Measurements from ENCODE around the gene FAM13A. TPM values are rescaled to one million over a fixed set of nuclear protein-coding genes. Genes with fewer than 3 reads are reported as not detected.

The FAM13A gene
- total RNA-seq, 1 donor from 2014 or later, result 16.9 TPM

DNA sequence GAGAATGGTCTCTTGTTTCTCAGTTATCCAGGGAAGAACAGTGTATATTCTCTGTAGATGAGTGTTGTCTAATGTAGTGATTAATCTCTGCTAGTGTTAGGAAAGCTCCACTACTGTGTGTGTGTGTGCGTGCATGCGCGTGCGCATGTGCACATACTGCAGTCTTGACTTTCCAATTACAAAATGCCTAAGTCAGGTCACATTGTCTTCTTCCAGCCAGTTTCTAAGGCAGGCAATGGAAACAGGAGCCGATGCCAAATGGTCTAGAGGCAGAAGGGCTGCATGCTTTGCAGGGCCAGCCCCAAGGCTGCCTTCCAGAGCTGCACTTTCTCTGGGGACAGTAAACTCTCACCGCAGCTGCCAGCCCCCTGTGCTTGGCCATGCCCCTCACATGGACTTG lies 328.8 kb downstream of the FAM13A start:
- Histone ChIP-seq H3K27ac (replicated peaks) (peak overlapping the region; percentile 61), H3K36me3 (peaks cover 84% of the 10 kb centered on the region), H3K4me1 (peaks cover 44% of the 10 kb centered on the region), H3K4me3 (no peak overlapping the region), H3K27me3 (ENCODE audit: low read depth) (no peaks in the 10 kb centered on the region), H3K9me3 (replicated peaks) (no peaks in the 10 kb centered on the region)
- intact Hi-C loops (cut with micrococcal nuclease), result no loop called here
- TF ChIP-seq, protein P1, sequence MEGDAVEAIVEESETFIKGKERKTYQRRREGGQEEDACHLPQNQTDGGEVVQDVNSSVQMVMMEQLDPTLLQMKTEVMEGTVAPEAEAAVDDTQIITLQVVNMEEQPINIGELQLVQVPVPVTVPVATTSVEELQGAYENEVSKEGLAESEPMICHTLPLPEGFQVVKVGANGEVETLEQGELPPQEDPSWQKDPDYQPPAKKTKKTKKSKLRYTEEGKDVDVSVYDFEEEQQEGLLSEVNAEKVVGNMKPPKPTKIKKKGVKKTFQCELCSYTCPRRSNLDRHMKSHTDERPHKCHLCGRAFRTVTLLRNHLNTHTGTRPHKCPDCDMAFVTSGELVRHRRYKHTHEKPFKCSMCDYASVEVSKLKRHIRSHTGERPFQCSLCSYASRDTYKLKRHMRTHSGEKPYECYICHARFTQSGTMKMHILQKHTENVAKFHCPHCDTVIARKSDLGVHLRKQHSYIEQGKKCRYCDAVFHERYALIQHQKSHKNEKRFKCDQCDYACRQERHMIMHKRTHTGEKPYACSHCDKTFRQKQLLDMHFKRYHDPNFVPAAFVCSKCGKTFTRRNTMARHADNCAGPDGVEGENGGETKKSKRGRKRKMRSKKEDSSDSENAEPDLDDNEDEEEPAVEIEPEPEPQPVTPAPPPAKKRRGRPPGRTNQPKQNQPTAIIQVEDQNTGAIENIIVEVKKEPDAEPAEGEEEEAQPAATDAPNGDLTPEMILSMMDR (IDR thresholded peaks at IDR 0.05; ENCODE audit: borderline replicate concordance), result no peak
- DNase-seq, result no peak

DNA sequence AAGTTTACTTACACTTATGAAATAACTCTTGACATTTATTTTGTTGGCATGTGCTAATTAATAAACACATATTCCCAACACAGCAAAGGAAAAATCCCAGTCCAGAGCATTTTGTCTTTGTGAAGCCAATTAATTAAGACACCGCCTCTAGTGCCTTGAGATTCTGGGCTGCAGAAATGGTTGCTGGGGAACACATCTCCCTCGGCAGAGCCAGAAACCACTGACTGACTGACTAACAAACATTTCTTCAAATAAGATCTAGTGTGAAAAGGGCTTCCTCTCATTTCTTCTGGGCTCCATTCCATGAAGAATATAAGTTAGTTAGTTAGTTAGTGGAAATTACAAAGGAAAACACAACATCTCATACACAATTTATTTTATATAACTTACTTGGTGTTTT lies 331.0 kb downstream of the FAM13A start:
- intact Hi-C loops (cut with micrococcal nuclease), result no loop called here

DNA sequence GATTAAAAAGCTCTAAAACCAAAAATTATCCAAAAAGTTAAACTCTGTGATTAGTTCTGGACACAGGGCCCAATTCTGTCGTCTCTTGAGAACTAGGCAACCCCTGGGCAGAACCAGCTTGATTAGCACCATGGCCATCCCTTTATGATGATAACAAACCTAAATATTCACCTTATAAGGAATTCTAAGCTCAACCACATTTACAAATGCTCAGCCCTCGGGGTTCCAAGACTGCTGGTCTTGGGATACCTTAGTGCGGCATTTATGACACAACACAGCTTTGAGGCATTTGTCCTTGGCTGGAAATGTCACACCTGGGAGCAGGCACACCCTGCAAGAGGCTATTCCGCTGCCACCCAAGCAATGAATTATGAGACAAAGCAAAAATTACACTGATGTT lies 331.8 kb downstream of the FAM13A start:
- peak overlapping the region; percentile 47 for H3K27ac ChIP-seq (replicated peaks)
- no peaks in the 10 kb centered on the region for H3K27me3 ChIP-seq (ENCODE audit: low read depth)
- H3K9me3 ChIP-seq (replicated peaks), result no peaks in the 10 kb centered on the region
- intact Hi-C loops (cut with micrococcal nuclease), result no loop called here
- H3K4me3 ChIP-seq, result no peak overlapping the region
- TF ChIP-seq, protein P1 (IDR thresholded peaks at IDR 0.05; ENCODE audit: borderline replicate concordance), result no peak
- peaks cover 64% of the 10 kb centered on the region for H3K36me3 ChIP-seq
- no peak for DNase-seq
- peaks cover 74% of the 10 kb centered on the region for H3K4me1 ChIP-seq

More for the DNA sequence above, 331.0 kb downstream of the FAM13A start:
- Histone ChIP-seq H3K4me1 (peaks cover 66% of the 10 kb centered on the region), H3K27ac (replicated peaks) (no peak overlapping the region), H3K36me3 (peaks cover 73% of the 10 kb centered on the region), H3K27me3 (ENCODE audit: low read depth) (no peaks in the 10 kb centered on the region), H3K9me3 (replicated peaks) (no peaks in the 10 kb centered on the region), H3K4me3 (no peak overlapping the region)
- TF ChIP-seq, protein P1 (IDR thresholded peaks at IDR 0.05; ENCODE audit: borderline replicate concordance), result no peak
- DNase-seq, result no peak

DNA sequence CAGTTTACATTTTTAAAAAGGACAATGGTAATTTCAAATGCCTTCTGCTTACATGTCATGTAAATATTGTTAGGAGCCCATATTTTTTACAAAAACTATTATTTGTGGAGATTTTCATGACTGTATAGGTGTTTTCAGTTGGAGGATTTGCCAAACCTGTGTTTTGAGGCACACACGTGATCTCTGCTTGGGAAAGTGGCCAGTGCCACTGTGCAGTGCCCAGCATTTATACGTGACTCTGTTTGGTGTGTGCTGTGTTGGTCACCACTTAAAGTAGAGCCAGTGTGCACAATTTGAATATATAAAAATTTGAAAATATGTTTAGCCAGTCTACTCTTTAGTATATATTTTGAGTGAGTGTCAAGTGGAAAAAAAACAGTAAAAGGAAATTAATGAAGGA lies 332.6 kb downstream of the FAM13A start:
- DNase-seq, result no peak
- TF ChIP-seq, protein P1 (IDR thresholded peaks at IDR 0.05; ENCODE audit: borderline replicate concordance), result no peak
- H3K4me1 ChIP-seq, result peaks cover 76% of the 10 kb centered on the region
- H3K27me3 ChIP-seq (ENCODE audit: low read depth), result no peaks in the 10 kb centered on the region
- H3K9me3 ChIP-seq (replicated peaks), result no peaks in the 10 kb centered on the region
- H3K36me3 ChIP-seq, result peaks cover 57% of the 10 kb centered on the region
- intact Hi-C loops (cut with micrococcal nuclease), result no loop called here
- H3K27ac ChIP-seq (replicated peaks), result peak overlapping the region; percentile 47
- H3K4me3 ChIP-seq, result no peak overlapping the region

DNA sequence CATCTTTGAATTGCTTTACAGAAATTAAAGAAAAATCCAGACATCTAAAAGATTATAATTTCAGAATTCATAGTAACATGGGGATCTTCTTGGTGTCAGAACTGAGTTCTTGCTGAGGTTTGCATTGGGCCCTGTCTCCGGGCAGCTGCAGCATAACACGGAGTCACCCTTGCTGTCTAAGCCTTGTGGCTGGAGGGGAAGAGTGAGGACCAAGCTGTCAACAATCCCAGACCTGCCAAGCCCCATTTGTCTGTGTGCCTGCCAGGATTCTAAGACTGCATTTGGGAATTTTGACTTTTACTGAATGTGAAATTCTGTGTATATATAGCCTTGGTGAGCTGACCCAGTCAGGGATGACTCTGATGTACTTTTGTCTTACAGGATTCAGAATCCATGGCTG lies 334.2 kb downstream of the FAM13A start:
- Histone ChIP-seq H3K4me3 (no peak overlapping the region), H3K36me3 (peaks cover 55% of the 10 kb centered on the region), H3K9me3 (replicated peaks) (peaks cover 4% of the 10 kb centered on the region), H3K4me1 (peaks cover 63% of the 10 kb centered on the region), H3K27ac (replicated peaks) (peak overlapping the region; percentile 47), H3K27me3 (ENCODE audit: low read depth) (no peaks in the 10 kb centered on the region)
- TF ChIP-seq, protein P1 (IDR thresholded peaks at IDR 0.05; ENCODE audit: borderline replicate concordance), result no peak
- intact Hi-C loops (cut with micrococcal nuclease), result no loop called here
- peak; percentile 42 for DNase-seq
